LNCaP clone FGC (cell line): ENCODE results near the gene CDH11.

Source experiments
- DNase-seq: peaks from one replicate; pipeline ENCODE4 v3.0.0-alpha.2; 2011; ENCODE audit warnings: low read depth
- H3K4me3 ChIP-seq: 2 replicates; pipeline ENCODE4 v1.5.1; 2011; ENCODE audit warnings: mild to moderate bottlenecking, low read depth, low read length, control low read depth
- CTCF ChIP-seq: IDR thresholded peaks from 2 replicates; pipeline ENCODE4 v1.5.1; 2012; ENCODE audit warnings: mild to moderate bottlenecking; ENCODE audit not compliant: control insufficient read depth, insufficient read depth; ENCODE audit errors: extremely low read depth

CDH11 gene

GRCh38 chr16:65059406-65059980 lies 62.4 kb downstream of the CDH11 start:
- H3K4me3 ChIP-seq = no peak overlapping the region
- no peak for DNase-seq
- no peak for TF ChIP-seq CTCF

GRCh38 chr16:65057184-65057583 lies 64.7 kb downstream of the CDH11 start:
- DNase-seq = no peak
- no peak for TF ChIP-seq CTCF
- H3K4me3 ChIP-seq = no peak overlapping the region

- no peak for DNase-seq
- no peak overlapping the region for H3K4me3 ChIP-seq
- TF ChIP-seq CTCF = no peak
Measured at GRCh38 chr16:65054457-65054856, 67.4 kb downstream of the CDH11 start.

- no peak for TF ChIP-seq CTCF
- no peak overlapping the region for H3K4me3 ChIP-seq
- DNase-seq = no peak
Measured at GRCh38 chr16:65049679-65050078, 72.2 kb downstream of the CDH11 start.

- no peak overlapping the region for H3K4me3 ChIP-seq
- TF ChIP-seq CTCF = no peak
- no peak for DNase-seq
Measured at GRCh38 chr16:65045961-65046360, 75.9 kb downstream of the CDH11 start.

- no peak for TF ChIP-seq CTCF
- DNase-seq = no peak
- no peak overlapping the region for H3K4me3 ChIP-seq
Measured at GRCh38 chr16:65044873-65045272, 77.0 kb downstream of the CDH11 start.

- no peak overlapping the region for H3K4me3 ChIP-seq
- no peak for TF ChIP-seq CTCF
- DNase-seq = no peak
Measured at GRCh38 chr16:65044026-65044425, 77.8 kb downstream of the CDH11 start.
